ENCODE results near the gene CNTN5.

- no peak for TF ChIP-seq CTCF (optimal IDR thresholded peaks at IDR 0.05 in 1 of 3, IDR thresholded peaks at IDR 0.05 in 1 of 3, conservative IDR thresholded peaks at IDR 0.05 in 1 of 3; ENCODE audit: extremely low read depth in 1 of 3, insufficient read depth in 2 of 3, low read length in 3 of 3)
- no peak for TF ChIP-seq EZH2 (IDR thresholded peaks at IDR 0.05; ENCODE audit: low read length)
Observed at GRCh38 chr11:99822846-99823565, 802.3 kb downstream of the CNTN5 start.
